K562 (cell line): ENCODE measurements around the gene DNAH17. TPM values are rescaled to one million over a fixed set of nuclear protein-coding genes. Genes with fewer than 3 reads are reported as not detected.
A peak's percentile ranks its signal among the peaks of the same experiment; 100 is the strongest.

Experiments
- CBX1 ChIP-seq: sonication (generic); IDR thresholded peaks from 2 replicates; pipeline ENCODE4 v1.6.1; 2016; ENCODE audit warnings: antibody characterized with exemption, low read depth, mild to moderate bottlenecking
- CBX5 ChIP-seq: IDR thresholded peaks from 2 replicates; pipeline ENCODE4 v1.6.1; 2014; ENCODE audit warnings: low read depth, borderline replicate concordance
- CCNT2 ChIP-seq: IDR thresholded peaks from 2 replicates; pipeline ENCODE4 v1.6.1; 2011; ENCODE audit warnings: borderline replicate concordance, low read depth, mild to moderate bottlenecking, moderate library complexity, mixed read lengths, low read length; ENCODE audit not compliant: insufficient read length; ENCODE audit errors: extremely low read depth
- CHCHD3 ChIP-seq: fragments of 250-450 bp; sonication (Bioruptor Pico); IDR thresholded peaks from 2 replicates; pipeline ENCODE4 v2.1.2; 2022; ENCODE audit warnings: mild to moderate bottlenecking
- EP400 ChIP-seq: fragments of 450-650 bp; IDR thresholded peaks from 2 replicates; pipeline ENCODE4 v1.6.1; 2017; ENCODE audit warnings: antibody characterized with exemption, mild to moderate bottlenecking, moderate library complexity
- ETS2 ChIP-seq: IDR thresholded peaks from 2 replicates; pipeline ENCODE4 v1.6.1; 2016; ENCODE audit warnings: borderline replicate concordance, missing genetic modification characterization, mild to moderate bottlenecking, moderate library complexity, missing compliant biosample characterization; ENCODE audit not compliant: poor library complexity, severe bottlenecking
- FOSL1 ChIP-seq: fragments of 200-800 bp; sonication (Bioruptor generic); conservative IDR thresholded peaks from 2 replicates; pipeline ENCODE4 v1.6.1; 2016; ENCODE audit warnings: missing genetic modification characterization, missing compliant biosample characterization
- FOXP1 ChIP-seq: sonication (generic); formaldehyde crosslinking; IDR thresholded peaks from 2 replicates; pipeline ENCODE4 v1.8.0; 2022; ENCODE audit warnings: mild to moderate bottlenecking, missing genetic modification reagents
- GATA2 ChIP-seq: sonication (generic); formaldehyde crosslinking; IDR thresholded peaks from 2 replicates; pipeline ENCODE4 v1.4.0; 2020; ENCODE audit warnings: mild to moderate bottlenecking, missing genetic modification reagents
- HDAC1 ChIP-seq, 2 experiments: fragments of 450-650 bp; IDR thresholded peaks; 2 replicates each; pipeline ENCODE4 v1.6.1; 2016 to 2017; ENCODE audit warnings: inconsistent platforms in 1 of 2, mild to moderate bottlenecking in 1 of 2, moderate library complexity in 1 of 2
- HEY1 ChIP-seq: fragments of 250-450 bp; sonication (Bioruptor Pico); IDR thresholded peaks from 2 replicates; pipeline ENCODE4 v1.5.0; 2020; ENCODE audit warnings: mild to moderate bottlenecking, moderate library complexity, borderline replicate concordance
- KHSRP ChIP-seq: fragments of 450-650 bp; IDR thresholded peaks from 2 replicates; pipeline ENCODE4 v1.6.1; 2017
- MCM5 ChIP-seq: fragments of 450-650 bp; IDR thresholded peaks from 2 replicates; pipeline ENCODE4 v1.6.1; 2016; ENCODE audit warnings: low read depth
- MEF2D ChIP-seq: conservative IDR thresholded peaks from 2 replicates; pipeline ENCODE4 v1.6.1; 2016; ENCODE audit warnings: low read depth, missing genetic modification characterization, missing compliant biosample characterization
- NFYB ChIP-seq: IDR thresholded peaks from 2 replicates; pipeline ENCODE4 v1.6.1; 2011; ENCODE audit warnings: mild to moderate bottlenecking, moderate library complexity; ENCODE audit not compliant: insufficient read length; ENCODE audit errors: extremely low read depth
- POLR2AphosphoS2 ChIP-seq: IDR thresholded peaks from 2 replicates; pipeline ENCODE4 v1.6.1; 2012; ENCODE audit warnings: low read length, improper control_type of control experiment
- PTTG1 ChIP-seq: fragments of 450-650 bp; IDR thresholded peaks from 2 replicates; pipeline ENCODE4 v1.6.1; 2016; ENCODE audit warnings: low read depth, mild to moderate bottlenecking, missing genetic modification characterization, missing compliant biosample characterization
- STAG1 ChIP-seq: sonication (generic); formaldehyde crosslinking; IDR thresholded peaks from 2 replicates; pipeline ENCODE4 v1.5.0; 2020; ENCODE audit warnings: missing genetic modification reagents, borderline replicate concordance
- TCF3 ChIP-seq: sonication (generic); formaldehyde crosslinking; IDR thresholded peaks from 2 replicates; pipeline ENCODE4 v1.4.0; 2020; ENCODE audit warnings: mild to moderate bottlenecking, missing genetic modification reagents
- TFAM ChIP-seq: fragments of 250-450 bp; sonication (Bioruptor Pico); conservative IDR thresholded peaks from 2 replicates; pipeline ENCODE4 v1.5.0; 2021; ENCODE audit warnings: mild to moderate bottlenecking, moderate library complexity
- ZBED1 ChIP-seq: IDR thresholded peaks from 2 replicates; pipeline ENCODE4 v1.6.1; 2014
- ZBTB8A ChIP-seq: fragments of 450-650 bp; IDR thresholded peaks from 2 replicates; pipeline ENCODE4 v1.6.1; 2018; ENCODE audit warnings: mild to moderate bottlenecking, moderate library complexity; ENCODE audit not compliant: partially characterized antibody
- ZNF174 ChIP-seq: fragments of 250-450 bp; sonication (Bioruptor Pico); IDR thresholded peaks from 2 replicates; pipeline ENCODE4 v1.4.0; 2020; ENCODE audit warnings: mild to moderate bottlenecking
- ZNF212 ChIP-seq: fragments of 450-650 bp; formaldehyde crosslinking; IDR thresholded peaks from 2 replicates; pipeline ENCODE4 v1.4.0; 2020; ENCODE audit warnings: mild to moderate bottlenecking
- ZNF695 ChIP-seq: fragments of 450-650 bp; formaldehyde crosslinking; IDR thresholded peaks from 2 replicates; pipeline ENCODE4 v1.4.0; 2020; ENCODE audit warnings: mild to moderate bottlenecking, moderate library complexity
- ZNF778 ChIP-seq: fragments of 450-650 bp; formaldehyde crosslinking; IDR thresholded peaks from 2 replicates; pipeline ENCODE4 v1.4.0; 2020; ENCODE audit warnings: mild to moderate bottlenecking, moderate library complexity
- polyA plus RNA-seq, 8 experiments: library from polyadenylated mRNA; depleted of rRNA in 4 of 8; stranded (reverse) in 5 of 8; unstranded in 3 of 8; fragments of >200 nt; fragmentation: Nextera tagmentation in 2 of 8; fragmentation: Illumina TruSeq in 1 of 8; extraction: Ambion mirVana in 2 of 8; extraction: Trizol in 1 of 8; gene quantifications; 2 replicates each; pipeline versions ENCODE4 v1.2.1 to v1.2.3, GENCODE V29; 2011 to 2014; ENCODE audit warnings: inconsistent platforms in 1 of 8, missing spikeins in 1 of 8
- total RNA-seq, 7 experiments: library from RNA; depleted of rRNA in 6 of 7; stranded (reverse); fragments of >200 nt in 6 of 7; fragmentation: Illumina TruSeq in 2 of 7; extraction: Trizol in 2 of 7; gene quantifications; 2 replicates each; pipeline versions ENCODE4 v1.2.1 to v1.2.3, GENCODE V29; 2011 to 2021; ENCODE audit warnings: low replicate concordance in 1 of 7
- TF ChIP-seq, protein P1 (sequence below): IDR thresholded peaks from 2 replicates; pipeline ENCODE4 v1.6.1; 2011; ENCODE audit warnings: borderline replicate concordance, low read depth, mild to moderate bottlenecking, moderate library complexity, low read length; ENCODE audit not compliant: insufficient read depth, poor library complexity, severe bottlenecking
- TF ChIP-seq, protein P2 (sequence below): sonication (generic); formaldehyde crosslinking; IDR thresholded peaks from 2 replicates; pipeline ENCODE4 v1.5.0; 2020; ENCODE audit warnings: missing genetic modification reagents

The DNAH17 gene
- total and polyA plus RNA-seq, 9 of the 15 experiments (the other 6 are each of a cell fraction or from before 2014, with no cell fraction given): under 0.01 to 0.06 (median 0.03) TPM; not detected in 5

DNA sequence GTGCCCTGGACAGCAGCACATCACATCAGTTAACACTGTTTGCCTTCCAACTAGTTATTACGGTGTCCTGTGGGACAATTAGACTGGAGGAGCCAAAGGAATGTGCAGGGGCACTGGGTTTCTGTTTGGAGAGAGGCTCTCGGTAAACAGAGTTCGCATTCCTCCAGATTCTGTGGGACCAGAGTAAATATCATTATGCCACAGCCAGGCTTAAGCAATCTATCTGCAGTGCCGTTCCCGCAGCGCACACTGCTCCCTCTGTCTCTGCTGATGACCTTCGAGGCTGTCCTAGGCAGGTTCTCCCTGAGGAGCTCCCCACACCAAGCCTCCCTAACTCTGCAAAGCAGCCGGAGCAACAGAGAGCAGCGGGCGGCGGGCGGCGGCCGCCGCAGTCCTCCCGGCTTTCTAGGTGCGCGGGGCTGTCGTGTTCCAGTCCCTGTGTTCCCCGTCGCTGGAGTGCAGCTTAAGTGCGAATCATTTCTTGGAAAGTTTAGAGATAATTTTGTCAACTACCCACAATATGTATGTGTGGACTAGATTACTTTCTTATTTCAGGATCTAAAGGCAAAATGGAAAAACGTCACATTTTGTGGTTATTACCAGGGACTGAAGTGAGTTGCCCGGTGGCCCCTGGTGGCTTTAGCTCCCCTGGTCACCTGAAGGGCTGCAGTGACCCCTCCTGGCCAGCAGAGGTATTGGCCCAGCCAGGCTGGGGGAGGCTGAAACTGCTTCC is 155.5 kb downstream of the DNAH17 start (continued):
- TF ChIP-seq, protein P1, sequence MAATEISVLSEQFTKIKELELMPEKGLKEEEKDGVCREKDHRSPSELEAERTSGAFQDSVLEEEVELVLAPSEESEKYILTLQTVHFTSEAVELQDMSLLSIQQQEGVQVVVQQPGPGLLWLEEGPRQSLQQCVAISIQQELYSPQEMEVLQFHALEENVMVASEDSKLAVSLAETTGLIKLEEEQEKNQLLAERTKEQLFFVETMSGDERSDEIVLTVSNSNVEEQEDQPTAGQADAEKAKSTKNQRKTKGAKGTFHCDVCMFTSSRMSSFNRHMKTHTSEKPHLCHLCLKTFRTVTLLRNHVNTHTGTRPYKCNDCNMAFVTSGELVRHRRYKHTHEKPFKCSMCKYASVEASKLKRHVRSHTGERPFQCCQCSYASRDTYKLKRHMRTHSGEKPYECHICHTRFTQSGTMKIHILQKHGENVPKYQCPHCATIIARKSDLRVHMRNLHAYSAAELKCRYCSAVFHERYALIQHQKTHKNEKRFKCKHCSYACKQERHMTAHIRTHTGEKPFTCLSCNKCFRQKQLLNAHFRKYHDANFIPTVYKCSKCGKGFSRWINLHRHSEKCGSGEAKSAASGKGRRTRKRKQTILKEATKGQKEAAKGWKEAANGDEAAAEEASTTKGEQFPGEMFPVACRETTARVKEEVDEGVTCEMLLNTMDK: peak; percentile 56
- TF ChIP-seq FOSL1 (tag) (no peak), TCF3 (CRISPR knock-in tag) (peak; percentile 66), STAG1 (peak; percentile 86; the same call in 1 of the 2 replicates), FOXP1 (no peak), POLR2AphosphoS2 (no peak), EP400 (no peak; the same call in 1 of the 2 replicates), ZNF695 (CRISPR knock-in tag) (no peak), MCM5 (no peak), KHSRP (no peak), HDAC1 (IDR thresholded peaks at IDR 0.05) (no peak), TFAM (CRISPR knock-in tag) (no peak), PTTG1 (tag) (no peak), GATA2 (CRISPR knock-in tag) (no peak), ZBTB8A (no peak), ETS2 (no peak), NFYB (no peak), HEY1 (CRISPR knock-in tag) (no peak), ZNF212 (CRISPR knock-in tag) (no peak), ZBED1 (no peak), ZNF174 (CRISPR knock-in tag) (no peak), CBX1 (no peak), CCNT2 (peak; percentile 23), CBX5 (no peak), CHCHD3 (CRISPR knock-in tag) (no peak), MEF2D (tag) (no peak), ZNF778 (no peak)
- TF ChIP-seq, protein P2, sequence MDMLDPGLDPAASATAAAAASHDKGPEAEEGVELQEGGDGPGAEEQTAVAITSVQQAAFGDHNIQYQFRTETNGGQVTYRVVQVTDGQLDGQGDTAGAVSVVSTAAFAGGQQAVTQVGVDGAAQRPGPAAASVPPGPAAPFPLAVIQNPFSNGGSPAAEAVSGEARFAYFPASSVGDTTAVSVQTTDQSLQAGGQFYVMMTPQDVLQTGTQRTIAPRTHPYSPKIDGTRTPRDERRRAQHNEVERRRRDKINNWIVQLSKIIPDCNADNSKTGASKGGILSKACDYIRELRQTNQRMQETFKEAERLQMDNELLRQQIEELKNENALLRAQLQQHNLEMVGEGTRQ (CRISPR knock-in tag): no peak
